ENCODE results near the gene IRF7. TPM values are rescaled to one million over a fixed set of nuclear protein-coding genes. Genes with fewer than 3 reads are reported as not detected.

The IRF7 gene
- total and polyA plus RNA-seq, 9 of the 15 experiments (the other 6 are each of a cell fraction or from before 2014, with no cell fraction given) = 0.27 to 7.6 (median 1.8) TPM

DNA sequence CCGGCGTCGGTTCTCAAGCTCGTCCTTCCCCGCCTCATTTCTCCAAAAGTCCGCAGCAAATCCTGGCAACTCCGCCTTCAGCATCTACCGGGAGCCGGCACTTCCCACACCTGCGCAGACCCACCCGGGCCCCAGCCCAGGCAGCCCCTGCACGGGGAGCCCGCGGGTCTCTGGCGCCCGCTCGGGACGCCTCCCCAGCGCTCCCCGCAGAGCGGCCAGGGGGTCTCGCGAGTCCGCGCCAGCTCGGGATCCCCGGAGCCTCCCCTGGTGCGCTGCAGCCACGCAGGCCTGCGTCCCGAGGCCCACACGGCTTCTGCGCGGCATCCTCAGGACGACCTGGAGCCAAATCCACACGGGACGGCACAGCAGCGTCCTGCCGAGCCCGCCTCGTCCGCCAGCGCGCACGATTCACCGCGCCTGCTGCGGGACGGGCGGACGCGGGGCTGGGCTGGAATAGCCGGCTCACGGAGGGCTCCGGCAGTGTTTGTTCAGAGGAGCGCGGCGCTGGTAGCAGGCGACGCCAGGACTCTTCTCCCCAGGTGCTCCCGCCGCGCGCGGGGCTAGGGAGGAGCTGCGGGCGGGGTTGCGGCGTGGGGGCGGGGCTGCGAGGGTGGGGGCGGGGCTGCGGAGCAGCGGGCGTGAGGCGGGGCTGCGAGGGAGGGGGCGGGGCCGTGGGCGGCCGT, 40.3 kb downstream of the IRF7 start (continued):
- TF ChIP-seq, protein P1, sequence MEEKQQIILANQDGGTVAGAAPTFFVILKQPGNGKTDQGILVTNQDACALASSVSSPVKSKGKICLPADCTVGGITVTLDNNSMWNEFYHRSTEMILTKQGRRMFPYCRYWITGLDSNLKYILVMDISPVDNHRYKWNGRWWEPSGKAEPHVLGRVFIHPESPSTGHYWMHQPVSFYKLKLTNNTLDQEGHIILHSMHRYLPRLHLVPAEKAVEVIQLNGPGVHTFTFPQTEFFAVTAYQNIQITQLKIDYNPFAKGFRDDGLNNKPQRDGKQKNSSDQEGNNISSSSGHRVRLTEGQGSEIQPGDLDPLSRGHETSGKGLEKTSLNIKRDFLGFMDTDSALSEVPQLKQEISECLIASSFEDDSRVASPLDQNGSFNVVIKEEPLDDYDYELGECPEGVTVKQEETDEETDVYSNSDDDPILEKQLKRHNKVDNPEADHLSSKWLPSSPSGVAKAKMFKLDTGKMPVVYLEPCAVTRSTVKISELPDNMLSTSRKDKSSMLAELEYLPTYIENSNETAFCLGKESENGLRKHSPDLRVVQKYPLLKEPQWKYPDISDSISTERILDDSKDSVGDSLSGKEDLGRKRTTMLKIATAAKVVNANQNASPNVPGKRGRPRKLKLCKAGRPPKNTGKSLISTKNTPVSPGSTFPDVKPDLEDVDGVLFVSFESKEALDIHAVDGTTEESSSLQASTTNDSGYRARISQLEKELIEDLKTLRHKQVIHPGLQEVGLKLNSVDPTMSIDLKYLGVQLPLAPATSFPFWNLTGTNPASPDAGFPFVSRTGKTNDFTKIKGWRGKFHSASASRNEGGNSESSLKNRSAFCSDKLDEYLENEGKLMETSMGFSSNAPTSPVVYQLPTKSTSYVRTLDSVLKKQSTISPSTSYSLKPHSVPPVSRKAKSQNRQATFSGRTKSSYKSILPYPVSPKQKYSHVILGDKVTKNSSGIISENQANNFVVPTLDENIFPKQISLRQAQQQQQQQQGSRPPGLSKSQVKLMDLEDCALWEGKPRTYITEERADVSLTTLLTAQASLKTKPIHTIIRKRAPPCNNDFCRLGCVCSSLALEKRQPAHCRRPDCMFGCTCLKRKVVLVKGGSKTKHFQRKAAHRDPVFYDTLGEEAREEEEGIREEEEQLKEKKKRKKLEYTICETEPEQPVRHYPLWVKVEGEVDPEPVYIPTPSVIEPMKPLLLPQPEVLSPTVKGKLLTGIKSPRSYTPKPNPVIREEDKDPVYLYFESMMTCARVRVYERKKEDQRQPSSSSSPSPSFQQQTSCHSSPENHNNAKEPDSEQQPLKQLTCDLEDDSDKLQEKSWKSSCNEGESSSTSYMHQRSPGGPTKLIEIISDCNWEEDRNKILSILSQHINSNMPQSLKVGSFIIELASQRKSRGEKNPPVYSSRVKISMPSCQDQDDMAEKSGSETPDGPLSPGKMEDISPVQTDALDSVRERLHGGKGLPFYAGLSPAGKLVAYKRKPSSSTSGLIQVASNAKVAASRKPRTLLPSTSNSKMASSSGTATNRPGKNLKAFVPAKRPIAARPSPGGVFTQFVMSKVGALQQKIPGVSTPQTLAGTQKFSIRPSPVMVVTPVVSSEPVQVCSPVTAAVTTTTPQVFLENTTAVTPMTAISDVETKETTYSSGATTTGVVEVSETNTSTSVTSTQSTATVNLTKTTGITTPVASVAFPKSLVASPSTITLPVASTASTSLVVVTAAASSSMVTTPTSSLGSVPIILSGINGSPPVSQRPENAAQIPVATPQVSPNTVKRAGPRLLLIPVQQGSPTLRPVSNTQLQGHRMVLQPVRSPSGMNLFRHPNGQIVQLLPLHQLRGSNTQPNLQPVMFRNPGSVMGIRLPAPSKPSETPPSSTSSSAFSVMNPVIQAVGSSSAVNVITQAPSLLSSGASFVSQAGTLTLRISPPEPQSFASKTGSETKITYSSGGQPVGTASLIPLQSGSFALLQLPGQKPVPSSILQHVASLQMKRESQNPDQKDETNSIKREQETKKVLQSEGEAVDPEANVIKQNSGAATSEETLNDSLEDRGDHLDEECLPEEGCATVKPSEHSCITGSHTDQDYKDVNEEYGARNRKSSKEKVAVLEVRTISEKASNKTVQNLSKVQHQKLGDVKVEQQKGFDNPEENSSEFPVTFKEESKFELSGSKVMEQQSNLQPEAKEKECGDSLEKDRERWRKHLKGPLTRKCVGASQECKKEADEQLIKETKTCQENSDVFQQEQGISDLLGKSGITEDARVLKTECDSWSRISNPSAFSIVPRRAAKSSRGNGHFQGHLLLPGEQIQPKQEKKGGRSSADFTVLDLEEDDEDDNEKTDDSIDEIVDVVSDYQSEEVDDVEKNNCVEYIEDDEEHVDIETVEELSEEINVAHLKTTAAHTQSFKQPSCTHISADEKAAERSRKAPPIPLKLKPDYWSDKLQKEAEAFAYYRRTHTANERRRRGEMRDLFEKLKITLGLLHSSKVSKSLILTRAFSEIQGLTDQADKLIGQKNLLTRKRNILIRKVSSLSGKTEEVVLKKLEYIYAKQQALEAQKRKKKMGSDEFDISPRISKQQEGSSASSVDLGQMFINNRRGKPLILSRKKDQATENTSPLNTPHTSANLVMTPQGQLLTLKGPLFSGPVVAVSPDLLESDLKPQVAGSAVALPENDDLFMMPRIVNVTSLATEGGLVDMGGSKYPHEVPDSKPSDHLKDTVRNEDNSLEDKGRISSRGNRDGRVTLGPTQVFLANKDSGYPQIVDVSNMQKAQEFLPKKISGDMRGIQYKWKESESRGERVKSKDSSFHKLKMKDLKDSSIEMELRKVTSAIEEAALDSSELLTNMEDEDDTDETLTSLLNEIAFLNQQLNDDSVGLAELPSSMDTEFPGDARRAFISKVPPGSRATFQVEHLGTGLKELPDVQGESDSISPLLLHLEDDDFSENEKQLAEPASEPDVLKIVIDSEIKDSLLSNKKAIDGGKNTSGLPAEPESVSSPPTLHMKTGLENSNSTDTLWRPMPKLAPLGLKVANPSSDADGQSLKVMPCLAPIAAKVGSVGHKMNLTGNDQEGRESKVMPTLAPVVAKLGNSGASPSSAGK (IDR thresholded peaks at IDR 0.05) = peak; percentile 58; the same call in 1 of the 2 replicates
- TF ChIP-seq, protein P2, sequence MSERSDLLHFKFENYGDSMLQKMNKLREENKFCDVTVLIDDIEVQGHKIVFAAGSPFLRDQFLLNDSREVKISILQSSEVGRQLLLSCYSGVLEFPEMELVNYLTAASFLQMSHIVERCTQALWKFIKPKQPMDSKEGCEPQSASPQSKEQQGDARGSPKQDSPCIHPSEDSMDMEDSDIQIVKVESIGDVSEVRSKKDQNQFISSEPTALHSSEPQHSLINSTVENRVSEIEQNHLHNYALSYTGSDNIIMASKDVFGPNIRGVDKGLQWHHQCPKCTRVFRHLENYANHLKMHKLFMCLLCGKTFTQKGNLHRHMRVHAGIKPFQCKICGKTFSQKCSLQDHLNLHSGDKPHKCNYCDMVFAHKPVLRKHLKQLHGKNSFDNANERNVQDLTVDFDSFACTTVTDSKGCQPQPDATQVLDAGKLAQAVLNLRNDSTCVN (CRISPR knock-in tag; IDR thresholded peaks at IDR 0.05) = no peak
- TF ChIP-seq KHSRP (IDR thresholded peaks at IDR 0.05) (no peak), TARDBP (IDR thresholded peaks at IDR 0.05) (0 out of 2 replicates have a peak, but pooled peaks have one; percentile 47), ZNF212 (CRISPR knock-in tag; IDR thresholded peaks at IDR 0.05) (no peak), MTA3 (IDR thresholded peaks at IDR 0.05; ENCODE audit: borderline replicate concordance) (0 out of 2 replicates have a peak, but pooled peaks have one; percentile 26), ZNF140 (CRISPR knock-in tag; IDR thresholded peaks at IDR 0.05) (no peak), EZH2 (IDR thresholded peaks at IDR 0.05; ENCODE audit: borderline replicate concordance, low read depth, low read length) (no peak), WHSC1 (IDR thresholded peaks at IDR 0.05; ENCODE audit: low read length) (no peak), ATF1 (CRISPR knock-in tag; IDR thresholded peaks at IDR 0.05) (no peak), ATF1 (tag; IDR thresholded peaks at IDR 0.05) (0 out of 2 replicates have a peak, but pooled peaks have one; percentile 10), ZC3H8 (IDR thresholded peaks at IDR 0.05) (no peak), MTF1 (CRISPR knock-in tag; IDR thresholded peaks at IDR 0.05; ENCODE audit: borderline replicate concordance) (no peak), L3MBTL2 (IDR thresholded peaks at IDR 0.05) (peak; percentile 82), ZNF23 (CRISPR knock-in tag; IDR thresholded peaks at IDR 0.05) (no peak), CCNT2 (IDR thresholded peaks at IDR 0.05; ENCODE audit: borderline replicate concordance, extremely low read depth, insufficient read length, low read depth, low read length) (peak; percentile 4)
- TF ChIP-seq, protein P3, sequence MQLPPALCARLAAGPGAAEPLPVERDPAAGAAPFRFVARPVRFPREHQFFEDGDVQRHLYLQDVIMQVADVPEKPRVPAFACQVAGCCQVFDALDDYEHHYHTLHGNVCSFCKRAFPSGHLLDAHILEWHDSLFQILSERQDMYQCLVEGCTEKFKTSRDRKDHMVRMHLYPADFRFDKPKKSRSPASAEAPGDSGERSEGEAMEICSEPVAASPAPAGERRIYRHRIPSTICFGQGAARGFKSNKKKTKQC (CRISPR knock-in tag; IDR thresholded peaks at IDR 0.05) = peak; percentile 47; the same call in 1 of the 2 replicates
